ENCODE results near the gene MAPRE2.
A peak's percentile ranks its signal among the peaks of the same experiment; 100 is the strongest.

Gene MAPRE2

GRCh38 chr18:35121038-35121437, 79.8 kb downstream of the MAPRE2 start:
- DNase-seq = no peak

- no peak for DNase-seq
Observed at GRCh38 chr18:35121531-35121930, 80.3 kb downstream of the MAPRE2 start.

GRCh38 chr18:35122586-35123224, 81.5 kb downstream of the MAPRE2 start:
- peak in 34 of 56 donors; percentile 14 to 67 (median 39) for DNase-seq

GRCh38 chr18:35123811-35124210, 82.6 kb downstream of the MAPRE2 start:
- DNase-seq = no peak

- no peak for DNase-seq
Observed at GRCh38 chr18:35127201-35127600, 86.0 kb downstream of the MAPRE2 start.

GRCh38 chr18:35128675-35129074, 87.5 kb downstream of the MAPRE2 start:
- DNase-seq = no peak

GRCh38 chr18:35130236-35130635, 89.0 kb downstream of the MAPRE2 start:
- DNase-seq = no peak

GRCh38 chr18:35131387-35132020, 90.3 kb downstream of the MAPRE2 start:
- DNase-seq = peak in 43 of 56 donors; percentile 14 to 83 (median 55)

- no peak for DNase-seq
Observed at GRCh38 chr18:35132021-35132902, 91.0 kb downstream of the MAPRE2 start.

GRCh38 chr18:35134190-35134730, 93.0 kb downstream of the MAPRE2 start:
- DNase-seq = no peak

- DNase-seq = no peak
Observed at GRCh38 chr18:35134791-35135531, 93.7 kb downstream of the MAPRE2 start.

- DNase-seq = no peak
Observed at GRCh38 chr18:35136248-35136647, 95.0 kb downstream of the MAPRE2 start.

GRCh38 chr18:35136885-35137284, 95.7 kb downstream of the MAPRE2 start:
- no peak for DNase-seq

- no peak for DNase-seq
Observed at GRCh38 chr18:35137632-35138031, 96.4 kb downstream of the MAPRE2 start.

- no peak for DNase-seq
Observed at GRCh38 chr18:35138773-35139172, 97.6 kb downstream of the MAPRE2 start.

- no peak for DNase-seq
Observed at GRCh38 chr18:35139517-35139916, 98.3 kb downstream of the MAPRE2 start.

GRCh38 chr18:35141077-35141476, 99.9 kb downstream of the MAPRE2 start:
- DNase-seq = no peak

- no peak for DNase-seq
Observed at GRCh38 chr18:35141567-35142274, 100.5 kb downstream of the MAPRE2 start.

GRCh38 chr18:35142275-35142615, 101.0 kb downstream of the MAPRE2 start:
- no peak for DNase-seq
